Heart left ventricle (tissue), 13 donors: ENCODE results near the gene EP400.

Source experiments
- CTCF ChIP-seq, 12 donors: fragments of 200-600 bp; sonication (generic) in 4 of 12; IDR thresholded peaks; one replicate each; pipeline versions ENCODE4 v1.5.0 to v1.8.0; 2018 to 2022; ENCODE audit warnings: antibody characterized with exemption in 12 of 12, mild to moderate bottlenecking in 5 of 12
- POLR2A ChIP-seq, 2 donors: fragments of 450-650 bp; IDR thresholded peaks; one replicate each; pipeline ENCODE4 v1.6.1; 2017; ENCODE audit warnings: antibody characterized with exemption in 2 of 2, mild to moderate bottlenecking in 2 of 2, moderate library complexity in 2 of 2
- donor health status: ischemic (EF 13 %, LVEDD 7.1; RV severe dilation, severe dysfunction).
- donor health status: DM: no; HTN: yes; CAD: no.
- donor health status: DM: no; HTN: no; CAD: no.
- donor health status: ischemic (EF 25% LVEDD 6.9; RV normal size, moderate dysfunction).
- donor health status: ischemic (EF 25% LVEDD 5.7; RV mildly dilated, moderate dysfunction).
- donor health status: ischemic (EF 35%, LVEDD 5.7; RV mildly dilated, moderate dysfunction).
- donor health status: nonischemic (EF 11% LVEDD 7.7; RV severe dilation, severe dysfunction).
- donor health status: DM: yes; HTN: yes; CAD: no.
- donor health status: PGD.
- donor health status: ischemic (EF 29% LVEDD 5.4; RV normal size, mild dysfunction).
- donor health status: nonischemic (EF 23%, LVEDD 6.1; RV moderate dilation, normal function).

- TF ChIP-seq CTCF (IDR thresholded peaks at IDR 0.05) (no peak), POLR2A (IDR thresholded peaks at IDR 0.05) (no peak)
These were observed 127.8 kb downstream of the EP400 start for GRCh38 chr12:132077322-132078100.
